ENCODE results near the gene KIF15.

Gene KIF15

DNA sequence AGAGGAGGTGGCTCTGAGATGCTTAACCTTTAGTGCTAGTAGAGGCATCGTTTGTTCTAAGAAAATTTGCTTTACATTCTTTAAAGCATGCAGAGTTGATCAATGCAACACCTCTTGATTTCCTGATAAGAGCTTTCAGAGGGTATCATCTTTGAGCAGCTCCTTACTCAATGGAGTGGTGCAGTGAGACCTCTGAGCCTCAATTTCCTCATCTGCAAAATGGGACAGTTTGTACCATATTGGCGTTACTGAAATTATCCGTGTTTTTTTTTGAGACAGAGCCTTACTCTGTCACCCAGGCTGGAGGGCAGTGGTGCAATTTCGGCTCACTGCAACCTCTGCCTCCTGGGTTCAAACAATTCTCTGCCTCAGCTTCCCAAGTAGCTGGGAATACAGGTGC, 98.5 kb downstream of the KIF15 start:
- no peaks in the 10 kb centered on the region for H3K79me2 ChIP-seq (ENCODE audit: control insufficient read depth, insufficient read depth, low read length, poor library complexity)
- H4K12ac ChIP-seq (ENCODE audit: low read depth, low read length) = no peak overlapping the region
- no peak overlapping the region for H2BK120ac ChIP-seq (ENCODE audit: insufficient read depth, low read length, poor library complexity)
- H3K36me3 ChIP-seq (ENCODE audit: control insufficient read depth in 1 of 2, insufficient read depth in 2 of 2, low read length in 2 of 2) = no peaks in the 10 kb centered on the region
- H2BK12ac ChIP-seq (ENCODE audit: low read length) = no peak overlapping the region
- no peak overlapping the region for H2AFZ ChIP-seq (ENCODE audit: insufficient read depth, low read length, poor library complexity)
- H3K4me1 ChIP-seq (ENCODE audit: control insufficient read depth in 1 of 2, insufficient read depth in 2 of 2, low read length in 2 of 2) = peaks cover 3 to 6% of the 10 kb centered on the region in 2 experiments
- no peak overlapping the region for H3K9ac ChIP-seq (ENCODE audit: low read length)
- no peak overlapping the region for H3K14ac ChIP-seq (ENCODE audit: low read length)
- H2BK5ac ChIP-seq (ENCODE audit: low read depth, low read length, poor library complexity) = no peak overlapping the region
- no peak overlapping the region for H3K4me3 ChIP-seq (ENCODE audit: low read depth, low read length)
- WGBS (ENCODE audit: extremely low coverage, insufficient coverage, insufficient read length) = no CpG with 5 or more reads among the region's 4 CpGs
- no peak overlapping the region for H3K18ac ChIP-seq (ENCODE audit: low read length)
- DNase-seq = no peak
- peaks cover 8% of the 10 kb centered on the region for H3K79me1 ChIP-seq (ENCODE audit: low read length)
- no peaks in the 10 kb centered on the region for H3K27me3 ChIP-seq (ENCODE audit: insufficient read depth, low read length)
- peaks cover 3% of the 10 kb centered on the region for H3K9me3 ChIP-seq (ENCODE audit: insufficient read depth, low read depth, low read length)
- H2AK5ac ChIP-seq (ENCODE audit: low read length) = no peak overlapping the region
- no peak overlapping the region for H4K91ac ChIP-seq (ENCODE audit: low read depth, low read length)
- H3K27ac ChIP-seq (ENCODE audit: low read depth, low read length) = no peak overlapping the region
- H4K8ac ChIP-seq (ENCODE audit: low read depth, low read length) = no peak overlapping the region
- H3K23ac ChIP-seq (ENCODE audit: low read length) = no peak overlapping the region
- no peak overlapping the region for H3K4me2 ChIP-seq (ENCODE audit: low read length)
- H3K4ac ChIP-seq (ENCODE audit: low read depth, low read length) = no peak overlapping the region

DNA sequence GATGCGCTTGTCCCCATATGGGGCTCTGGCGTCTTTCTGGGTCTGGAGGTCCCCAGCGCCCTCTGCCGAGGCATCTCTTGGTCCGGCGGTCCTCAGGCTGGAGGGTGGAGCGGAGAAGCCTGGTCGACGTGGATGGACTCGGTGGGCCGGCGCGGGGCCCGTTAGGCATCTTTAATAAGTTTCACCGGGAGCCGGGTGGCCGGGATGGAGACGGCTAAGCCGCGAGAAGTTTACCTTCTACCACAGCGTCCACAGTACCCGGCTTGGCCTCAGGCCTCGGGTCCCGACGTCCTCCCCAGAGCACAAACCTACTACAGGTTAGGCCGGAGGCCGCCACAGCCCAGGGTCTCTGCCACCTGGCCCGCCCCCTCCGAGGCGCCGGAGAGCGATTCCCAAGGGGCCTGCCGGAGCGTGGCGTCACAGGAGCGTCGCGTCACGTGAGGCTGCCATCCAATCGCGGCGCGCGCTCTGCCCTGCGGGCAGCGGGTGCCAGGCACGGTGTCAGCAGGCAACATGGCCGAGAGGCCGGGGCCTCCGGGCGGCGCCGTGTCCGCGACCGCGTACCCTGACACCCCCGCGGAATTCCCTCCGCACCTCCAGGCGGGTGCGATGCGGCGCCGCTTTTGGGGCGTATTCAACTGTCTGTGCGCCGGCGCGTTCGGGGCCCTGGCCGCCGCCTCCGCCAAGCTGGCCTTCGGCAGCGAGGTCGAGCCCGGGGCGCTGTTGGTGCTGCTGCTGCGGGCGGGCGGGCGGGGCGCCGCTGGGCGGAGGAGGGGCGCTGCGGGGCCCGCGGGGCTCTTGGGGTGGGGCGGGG, 100.0 kb downstream of the KIF15 start, which contains the start of gene TMEM42:
Gene TMEM42, plus strand, starts transcription at position 501 of the 814 bp plus-strand sequence. Its CDS starts 13 bp downstream, at position 514.
- peaks cover 8% of the 10 kb centered on the region for H3K79me1 ChIP-seq (ENCODE audit: low read length)
- H3K18ac ChIP-seq (ENCODE audit: low read length) = peak within 1 kb of the TSS; percentile 31
- H3K4me2 ChIP-seq (ENCODE audit: low read length) = peak within 1 kb of the TSS; percentile 75
- peak within 1 kb of the TSS; percentile 45 for H2AK5ac ChIP-seq (ENCODE audit: low read length)
- H2BK12ac ChIP-seq (ENCODE audit: low read length) = no peak within 1 kb of the TSS
- no peaks in the 10 kb centered on the region for H3K27me3 ChIP-seq (ENCODE audit: insufficient read depth, low read length)
- H2BK5ac ChIP-seq (ENCODE audit: low read depth, low read length, poor library complexity) = peak within 1 kb of the TSS; percentile 42
- no peaks in the 10 kb centered on the region for H3K79me2 ChIP-seq (ENCODE audit: control insufficient read depth, insufficient read depth, low read length, poor library complexity)
- peak within 1 kb of the TSS; percentile 83 for H3K4me3 ChIP-seq (ENCODE audit: low read depth, low read length)
- DNase-seq = peak; percentile 94 to 96
- peak within 1 kb of the TSS; percentile 60 for H3K27ac ChIP-seq (ENCODE audit: low read depth, low read length)
- peak within 1 kb of the TSS; percentile 34 for H2BK120ac ChIP-seq (ENCODE audit: insufficient read depth, low read length, poor library complexity)
- peak within 1 kb of the TSS; percentile 68 for H3K14ac ChIP-seq (ENCODE audit: low read length)
- H3K23ac ChIP-seq (ENCODE audit: low read length) = no peak within 1 kb of the TSS
- H3K36me3 ChIP-seq (ENCODE audit: control insufficient read depth in 1 of 2, insufficient read depth in 2 of 2, low read length in 2 of 2) = no peaks in the 10 kb centered on the region
- WGBS (ENCODE audit: extremely low coverage, insufficient coverage, insufficient read length) = no CpG with 5 or more reads among the region's 91 CpGs
- H3K4me1 ChIP-seq (ENCODE audit: control insufficient read depth in 1 of 2, insufficient read depth in 2 of 2, low read length in 2 of 2) = peaks cover 3 to 6% of the 10 kb centered on the region in 2 experiments
- H4K12ac ChIP-seq (ENCODE audit: low read depth, low read length) = peak within 1 kb of the TSS; percentile 34
- H3K4ac ChIP-seq (ENCODE audit: low read depth, low read length) = peak within 1 kb of the TSS; percentile 5
- H3K9ac ChIP-seq (ENCODE audit: low read length) = peak within 1 kb of the TSS; percentile 80
- peak within 1 kb of the TSS; percentile 85 for H4K8ac ChIP-seq (ENCODE audit: low read depth, low read length)
- peak within 1 kb of the TSS; percentile 59 for H4K91ac ChIP-seq (ENCODE audit: low read depth, low read length)
- H3K9me3 ChIP-seq (ENCODE audit: insufficient read depth, low read depth, low read length) = peaks cover 4% of the 10 kb centered on the region
- H2AFZ ChIP-seq (ENCODE audit: insufficient read depth, low read length, poor library complexity) = peak within 1 kb of the TSS; percentile 80

DNA sequence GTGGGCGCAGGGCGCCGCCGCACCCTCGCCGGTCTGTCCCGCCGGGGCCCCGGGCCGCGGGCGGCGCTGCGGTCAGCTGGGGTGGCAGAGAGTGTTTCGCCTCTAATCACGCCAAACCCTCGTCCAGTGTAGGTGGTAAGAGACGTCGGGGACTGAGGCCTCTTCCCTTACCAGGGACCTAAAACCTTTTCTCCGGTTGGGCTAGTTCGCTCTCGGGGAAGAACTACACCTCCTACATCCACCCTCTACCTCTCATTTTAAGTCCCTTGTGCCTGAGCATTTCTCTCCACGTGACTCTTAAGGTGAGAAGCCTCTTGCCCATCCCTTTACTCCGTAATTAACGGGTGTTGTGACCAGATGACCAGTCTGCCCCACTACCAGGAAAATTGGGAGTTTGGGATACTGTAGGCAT, 100.6 kb downstream of the KIF15 start:
- Histone ChIP-seq H2BK120ac (ENCODE audit: insufficient read depth, low read length, poor library complexity) (no peak overlapping the region), H3K79me2 (ENCODE audit: control insufficient read depth, insufficient read depth, low read length, poor library complexity) (no peaks in the 10 kb centered on the region), H4K8ac (ENCODE audit: low read depth, low read length) (peak overlapping the region; percentile 72), H3K27ac (ENCODE audit: low read depth, low read length) (no peak overlapping the region), H3K4me3 (ENCODE audit: low read depth, low read length) (peak overlapping the region; percentile 66), H3K4me2 (ENCODE audit: low read length) (peak overlapping the region; percentile 75), H2BK12ac (ENCODE audit: low read length) (no peak overlapping the region), H3K14ac (ENCODE audit: low read length) (peak overlapping the region; percentile 67), H2BK5ac (ENCODE audit: low read depth, low read length, poor library complexity) (no peak overlapping the region), H4K91ac (ENCODE audit: low read depth, low read length) (peak overlapping the region; percentile 1), H2AK5ac (ENCODE audit: low read length) (peak overlapping the region; percentile 45), H3K18ac (ENCODE audit: low read length) (no peak overlapping the region), H2AFZ (ENCODE audit: insufficient read depth, low read length, poor library complexity) (peak overlapping the region; percentile 46), H3K9ac (ENCODE audit: low read length) (peak overlapping the region; percentile 71), H3K4ac (ENCODE audit: low read depth, low read length) (no peak overlapping the region), H4K12ac (ENCODE audit: low read depth, low read length) (peak overlapping the region; percentile 34), H3K4me1 (ENCODE audit: control insufficient read depth in 1 of 2, insufficient read depth in 2 of 2, low read length in 2 of 2) (peaks cover 3 to 6% of the 10 kb centered on the region in 2 experiments), H3K9me3 (ENCODE audit: insufficient read depth, low read depth, low read length) (peaks cover 4% of the 10 kb centered on the region), H3K36me3 (ENCODE audit: control insufficient read depth in 1 of 2, insufficient read depth in 2 of 2, low read length in 2 of 2) (no peaks in the 10 kb centered on the region), H3K27me3 (ENCODE audit: insufficient read depth, low read length) (no peaks in the 10 kb centered on the region), H3K79me1 (ENCODE audit: low read length) (peaks cover 8% of the 10 kb centered on the region), H3K23ac (ENCODE audit: low read length) (no peak overlapping the region)
- no CpG with 5 or more reads among the region's 25 CpGs for WGBS (ENCODE audit: extremely low coverage, insufficient coverage, insufficient read length)
- no peak for DNase-seq

DNA sequence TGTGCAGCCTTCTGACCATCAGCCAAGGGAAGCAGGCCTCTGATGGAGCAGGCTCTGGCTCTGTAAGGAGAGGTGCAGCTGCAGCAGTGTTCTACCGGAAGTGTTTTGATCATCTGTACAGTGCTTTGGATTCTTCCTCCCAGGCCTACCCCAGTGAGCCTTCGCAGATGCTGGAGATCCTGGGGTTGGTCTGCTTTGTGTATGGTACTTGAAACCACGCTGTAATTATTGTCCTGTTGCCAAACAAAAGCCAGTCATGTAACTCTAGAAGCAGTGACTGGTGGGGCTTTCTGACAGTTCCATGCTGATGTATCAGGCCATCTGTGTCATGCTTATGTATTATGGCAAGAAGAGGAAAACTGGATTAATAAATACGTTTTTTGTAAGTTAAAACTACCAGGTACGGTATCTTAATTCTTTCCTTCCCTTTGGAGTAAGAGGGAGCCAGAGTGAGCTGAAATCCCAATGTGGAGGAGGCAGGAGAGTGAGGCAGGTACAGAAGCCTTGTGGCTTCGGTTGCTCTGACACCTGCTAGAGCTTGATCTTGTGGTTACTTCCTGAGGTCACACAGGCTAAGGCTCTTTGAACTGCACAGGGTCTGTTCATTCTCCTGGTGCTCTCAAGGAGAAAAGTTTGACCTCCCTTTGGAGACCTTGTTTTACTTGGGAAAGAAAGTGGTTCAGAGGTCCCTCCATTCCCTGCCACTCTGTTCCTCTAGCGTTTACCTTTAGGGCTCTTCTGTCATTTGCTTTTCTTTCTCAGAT, 103.9 kb downstream of the KIF15 start:
- H4K91ac ChIP-seq (ENCODE audit: low read depth, low read length) = no peak overlapping the region
- H3K79me2 ChIP-seq (ENCODE audit: control insufficient read depth, insufficient read depth, low read length, poor library complexity) = no peaks in the 10 kb centered on the region
- no peak overlapping the region for H2BK120ac ChIP-seq (ENCODE audit: insufficient read depth, low read length, poor library complexity)
- H2BK5ac ChIP-seq (ENCODE audit: low read depth, low read length, poor library complexity) = no peak overlapping the region
- no peak overlapping the region for H3K4ac ChIP-seq (ENCODE audit: low read depth, low read length)
- H3K9me3 ChIP-seq (ENCODE audit: insufficient read depth, low read depth, low read length) = peaks cover 4% of the 10 kb centered on the region
- H3K36me3 ChIP-seq (ENCODE audit: control insufficient read depth in 1 of 2, insufficient read depth in 2 of 2, low read length in 2 of 2) = no peaks in the 10 kb centered on the region
- no peak overlapping the region for H3K14ac ChIP-seq (ENCODE audit: low read length)
- DNase-seq = no peak
- H3K23ac ChIP-seq (ENCODE audit: low read length) = no peak overlapping the region
- no peak overlapping the region for H3K27ac ChIP-seq (ENCODE audit: low read depth, low read length)
- H4K12ac ChIP-seq (ENCODE audit: low read depth, low read length) = no peak overlapping the region
- H3K79me1 ChIP-seq (ENCODE audit: low read length) = peaks cover 8% of the 10 kb centered on the region
- no peak overlapping the region for H2BK12ac ChIP-seq (ENCODE audit: low read length)
- H3K9ac ChIP-seq (ENCODE audit: low read length) = no peak overlapping the region
- H3K4me2 ChIP-seq (ENCODE audit: low read length) = no peak overlapping the region
- H3K27me3 ChIP-seq (ENCODE audit: insufficient read depth, low read length) = no peaks in the 10 kb centered on the region
- H3K4me1 ChIP-seq (ENCODE audit: control insufficient read depth in 1 of 2, insufficient read depth in 2 of 2, low read length in 2 of 2) = peaks cover 3 to 9% of the 10 kb centered on the region in 2 experiments
- H3K18ac ChIP-seq (ENCODE audit: low read length) = no peak overlapping the region
- H3K4me3 ChIP-seq (ENCODE audit: low read depth, low read length) = no peak overlapping the region
- H2AFZ ChIP-seq (ENCODE audit: insufficient read depth, low read length, poor library complexity) = no peak overlapping the region
- no CpG with 5 or more reads among the region's 7 CpGs for WGBS (ENCODE audit: extremely low coverage, insufficient coverage, insufficient read length)
- H4K8ac ChIP-seq (ENCODE audit: low read depth, low read length) = no peak overlapping the region
- no peak overlapping the region for H2AK5ac ChIP-seq (ENCODE audit: low read length)
